GM18519 (cell line): ENCODE measurements around the gene KIF17.
"Not testable (repeated sequence)": the region's sequence is repeated elsewhere in the genome, so short reads cannot be mapped to it uniquely, and the experiment has no call there.

Source experiments
- ATAC-seq: cut with Tn5 transposase; IDR thresholded peaks from one replicate; pipeline ENCODE4 v1.9.1; 2021; ENCODE audit warnings: mild to moderate bottlenecking, moderate library complexity; ENCODE audit not compliant: unreplicated experiment, low FRiP score

The KIF17 gene

GRCh38 chr1:20695515-20695914 lies 22.3 kb downstream of the KIF17 start:
- ATAC-seq: no peak

- ATAC-seq: no peak
These were observed 24.2 kb downstream of the KIF17 start for GRCh38 chr1:20693623-20694022.

GRCh38 chr1:20691872-20692271 lies 25.9 kb downstream of the KIF17 start:
- ATAC-seq: no peak

- ATAC-seq: no peak
These were observed 28.2 kb downstream of the KIF17 start for GRCh38 chr1:20689645-20690056.

- no peak for ATAC-seq
These were observed 30.7 kb downstream of the KIF17 start for GRCh38 chr1:20686883-20687725.

GRCh38 chr1:20685741-20686140 lies 32.1 kb downstream of the KIF17 start:
- ATAC-seq: no peak

- ATAC-seq: no peak
These were observed 32.6 kb downstream of the KIF17 start for GRCh38 chr1:20685099-20685662.

- ATAC-seq: no peak
These were observed 33.2 kb downstream of the KIF17 start for GRCh38 chr1:20684651-20685050.

GRCh38 chr1:20684050-20684620 lies 33.7 kb downstream of the KIF17 start:
- ATAC-seq: no peak

GRCh38 chr1:20683614-20684013 lies 34.2 kb downstream of the KIF17 start:
- ATAC-seq: no peak

- no peak for ATAC-seq
These were observed 35.1 kb downstream of the KIF17 start for GRCh38 chr1:20682571-20683236.

- no peak for ATAC-seq
These were observed 35.8 kb downstream of the KIF17 start for GRCh38 chr1:20681999-20682398.

GRCh38 chr1:20680269-20680668 lies 37.5 kb downstream of the KIF17 start:
- ATAC-seq: no peak

GRCh38 chr1:20678599-20678998 lies 39.2 kb downstream of the KIF17 start:
- ATAC-seq: no peak

GRCh38 chr1:20673626-20674025 lies 44.2 kb downstream of the KIF17 start:
- not testable (repeated sequence) for ATAC-seq

- ATAC-seq: no peak
These were observed 45.6 kb downstream of the KIF17 start for GRCh38 chr1:20672265-20672632.

- ATAC-seq: no peak
These were observed 46.9 kb downstream of the KIF17 start for GRCh38 chr1:20670936-20671335.

- no peak for ATAC-seq
These were observed 49.2 kb downstream of the KIF17 start for GRCh38 chr1:20668581-20668980.

- no peak for ATAC-seq
These were observed 51.0 kb downstream of the KIF17 start for GRCh38 chr1:20666804-20667203.

- no peak for ATAC-seq
These were observed 51.7 kb downstream of the KIF17 start for GRCh38 chr1:20666146-20666545.

- ATAC-seq: no peak
These were observed 52.1 kb downstream of the KIF17 start for GRCh38 chr1:20665726-20666125.
